KMS-11 (cell line): ENCODE measurements around the gene GSC2.

Experiments
- H2AFZ ChIP-seq: fragments of 200-600 bp; sonication (generic); 2 replicates; pipeline ENCODE4 v1.6.1; 2016; ENCODE audit warnings: antibody characterized with exemption, mixed run types, low read depth
- H3K27ac ChIP-seq: fragments of 200-600 bp; sonication (generic); 2 replicates; pipeline ENCODE4 v1.6.1; 2016; ENCODE audit warnings: mild to moderate bottlenecking, mixed run types
- H3K27me3 ChIP-seq: fragments of 200-600 bp; sonication (generic); 2 replicates; pipeline ENCODE4 v1.6.1; 2017; ENCODE audit warnings: mild to moderate bottlenecking, low read depth, mixed run types, moderate library complexity; ENCODE audit not compliant: insufficient read depth
- H3K36me3 ChIP-seq: fragments of 200-600 bp; sonication (generic); 2 replicates; pipeline ENCODE4 v1.6.1; 2017; ENCODE audit warnings: mild to moderate bottlenecking, mixed run types; ENCODE audit not compliant: insufficient read depth
- H3K4me1 ChIP-seq: fragments of 200-600 bp; sonication (generic); 2 replicates; pipeline ENCODE4 v1.6.1; 2016; ENCODE audit warnings: mild to moderate bottlenecking, low read depth, mixed run types; ENCODE audit not compliant: poor library complexity, severe bottlenecking
- H3K4me2 ChIP-seq: fragments of 200-600 bp; sonication (generic); 2 replicates; pipeline ENCODE4 v1.7.0; 2016; ENCODE audit warnings: mild to moderate bottlenecking, mixed run types
- H3K4me3 ChIP-seq: fragments of 200-600 bp; sonication (generic); IDR thresholded peaks from 2 replicates; pipeline ENCODE4 v1.6.1; 2017; ENCODE audit warnings: low read depth, low read length, mixed read lengths; ENCODE audit not compliant: insufficient read depth
- H3K79me2 ChIP-seq: fragments of 200-600 bp; sonication (generic); 2 replicates; pipeline ENCODE4 v1.6.1; 2016; ENCODE audit warnings: low read depth, mixed run types; ENCODE audit not compliant: insufficient read depth
- H3K9ac ChIP-seq: fragments of 200-600 bp; sonication (generic); 2 replicates; pipeline ENCODE4 v1.6.1; 2016; ENCODE audit warnings: mild to moderate bottlenecking, mixed run types
- H4K20me1 ChIP-seq: fragments of 200-600 bp; sonication (generic); 2 replicates; pipeline ENCODE4 v1.6.1; 2016; ENCODE audit warnings: mild to moderate bottlenecking, mixed run types; ENCODE audit not compliant: insufficient read depth
- CTCF ChIP-seq: fragments of 200-600 bp; sonication (generic); conservative IDR thresholded peaks from 2 replicates; pipeline ENCODE4 v1.6.1; 2017; ENCODE audit warnings: low read depth, mild to moderate bottlenecking, antibody characterized with exemption, low read length, moderate library complexity, mixed read lengths

The GSC2 gene

GRCh38 chr22:19125474-19126308 lies 24.4 kb downstream of the GSC2 start:
- Histone ChIP-seq H3K79me2 (peaks cover 10% of the 10 kb centered on the region), H3K9ac (no peak overlapping the region), H3K27ac (no peak overlapping the region), H3K36me3 (no peaks in the 10 kb centered on the region), H2AFZ (no peak overlapping the region), H4K20me1 (no peaks in the 10 kb centered on the region), H3K4me1 (peaks cover 4% of the 10 kb centered on the region), H3K4me3 (no peak overlapping the region), H3K4me2 (no peak overlapping the region), H3K27me3 (no peaks in the 10 kb centered on the region)
- TF ChIP-seq CTCF = no peak

GRCh38 chr22:19125011-19125410 lies 25.1 kb downstream of the GSC2 start:
- Histone ChIP-seq H3K36me3 (no peaks in the 10 kb centered on the region), H3K4me1 (peaks cover 11% of the 10 kb centered on the region), H3K27me3 (no peaks in the 10 kb centered on the region), H4K20me1 (no peaks in the 10 kb centered on the region), H3K4me3 (no peak overlapping the region), H3K27ac (no peak overlapping the region), H2AFZ (no peak overlapping the region), H3K79me2 (peaks cover 17% of the 10 kb centered on the region), H3K4me2 (no peak overlapping the region), H3K9ac (no peak overlapping the region)
- TF ChIP-seq CTCF = no peak

GRCh38 chr22:19124377-19124776 lies 25.7 kb downstream of the GSC2 start:
- no peak for TF ChIP-seq CTCF
- no peak overlapping the region for H3K27ac ChIP-seq

GRCh38 chr22:19123936-19124335 lies 26.2 kb downstream of the GSC2 start:
- no peak for TF ChIP-seq CTCF
- peaks cover 27% of the 10 kb centered on the region for H3K79me2 ChIP-seq
- no peaks in the 10 kb centered on the region for H4K20me1 ChIP-seq
- H3K4me1 ChIP-seq = peaks cover 22% of the 10 kb centered on the region
- H3K9ac ChIP-seq = no peak overlapping the region
- H3K4me2 ChIP-seq = no peak overlapping the region
- H3K36me3 ChIP-seq = no peaks in the 10 kb centered on the region
- H2AFZ ChIP-seq = no peak overlapping the region
- no peak overlapping the region for H3K4me3 ChIP-seq
- no peak overlapping the region for H3K27ac ChIP-seq
- H3K27me3 ChIP-seq = no peaks in the 10 kb centered on the region

More at GRCh38 chr22:19124377-19124776, 25.7 kb downstream of the GSC2 start:
- H3K79me2 ChIP-seq = peaks cover 23% of the 10 kb centered on the region
- H3K9ac ChIP-seq = no peak overlapping the region
- no peaks in the 10 kb centered on the region for H3K27me3 ChIP-seq
- no peak overlapping the region for H2AFZ ChIP-seq
- no peak overlapping the region for H3K4me2 ChIP-seq
- H4K20me1 ChIP-seq = no peaks in the 10 kb centered on the region
- peaks cover 18% of the 10 kb centered on the region for H3K4me1 ChIP-seq
- no peak overlapping the region for H3K4me3 ChIP-seq
- no peaks in the 10 kb centered on the region for H3K36me3 ChIP-seq
